A549 (cell line): Measurements from ENCODE around the gene RWDD2A.

Source experiments
- CHD2 ChIP-seq: fragments of 150-350 bp; IDR thresholded peaks from 2 replicates; pipeline ENCODE4 v1.6.1; 2014; ENCODE audit warnings: low read length; ENCODE audit not compliant: partially characterized antibody
- CTCF ChIP-seq: fragments of >200 bp; sonication (Bioruptor Twin); formaldehyde crosslinking; IDR thresholded peaks from 3 replicates; pipeline ENCODE4 v1.5.1; 2016
- ELK1 ChIP-seq: fragments of 150-350 bp; IDR thresholded peaks from 2 replicates; pipeline ENCODE4 v1.6.1; 2014; ENCODE audit warnings: low read depth, mild to moderate bottlenecking, low read length
- HDAC2 ChIP-seq: fragments of 200-600 bp; sonication (generic); IDR thresholded peaks from 2 replicates; pipeline ENCODE4 v1.6.1; 2016
- JUN ChIP-seq, 2 experiments: fragments of >200 bp; sonication (Bioruptor Twin); formaldehyde crosslinking; IDR thresholded peaks; 2 replicates in 1 of 2; 3 replicates in 1 of 2; pipeline ENCODE4 v1.6.1; 2016 to 2017
- POLR2A ChIP-seq: IDR thresholded peaks from 2 replicates; pipeline ENCODE4 v1.6.1; 2012; ENCODE audit warnings: mild to moderate bottlenecking, low read length
- POLR2AphosphoS2 ChIP-seq: conservative IDR thresholded peaks from 2 replicates; pipeline ENCODE4 v1.6.1; 2012; ENCODE audit warnings: low read length, improper control_type of control experiment, inconsistent platforms
- RAD21 ChIP-seq, 2 experiments: fragments of >200 bp in 1 of 2; sonication (Bioruptor Twin) in 1 of 2; formaldehyde crosslinking in 1 of 2; IDR thresholded peaks in 1 of 2; conservative IDR thresholded peaks in 1 of 2; 2 replicates in 1 of 2; 3 replicates in 1 of 2; pipeline ENCODE4 v1.6.1; 2012 to 2018; ENCODE audit warnings: inconsistent platforms in 1 of 2
- REST ChIP-seq: fragments of 200-600 bp; sonication (generic); IDR thresholded peaks from 2 replicates; pipeline ENCODE4 v1.6.1; 2016; ENCODE audit warnings: antibody characterized with exemption, mild to moderate bottlenecking, moderate library complexity
- RFX5 ChIP-seq: fragments of 450-650 bp; IDR thresholded peaks from 2 replicates; pipeline ENCODE4 v1.7.1; 2014; ENCODE audit warnings: antibody characterized with exemption, mild to moderate bottlenecking, moderate library complexity
- SREBF2 ChIP-seq: fragments of 450-650 bp; IDR thresholded peaks from 2 replicates; pipeline ENCODE4 v1.6.1; 2014; ENCODE audit warnings: mild to moderate bottlenecking, moderate library complexity
- USF2 ChIP-seq: fragments of 450-650 bp; IDR thresholded peaks from 2 replicates; pipeline ENCODE4 v1.6.1; 2014; ENCODE audit warnings: antibody characterized with exemption

GRCh38 chr6:83160167-83160566 is 33.0 kb upstream of the RWDD2A start:
- TF ChIP-seq USF2 (no peak), CTCF (no peak), HDAC2 (no peak), POLR2AphosphoS2 (no peak), RFX5 (no peak), ELK1 (no peak), RAD21 (conservative IDR thresholded peaks at IDR 0.05 in 1 of 2, IDR thresholded peaks at IDR 0.05 in 1 of 2) (no peak), JUN (IDR thresholded peaks at IDR 0.05) (no peak), CHD2 (no peak), POLR2A (no peak), REST (no peak), SREBF2 (no peak)
